Fibroblast of skin of left quadriceps (primary cell): ENCODE data around the gene RPL36AL.
A peak's percentile ranks its signal among the peaks of the same experiment; 100 is the strongest.
"Not testable (repeated sequence)": the region's sequence is repeated elsewhere in the genome, so short reads cannot be mapped to it uniquely, and the experiment has no call there.

Experiments
- DNase-seq, 2 experiments: peaks; one replicate each; pipeline ENCODE4 v3.0.0-alpha.2; 2013; ENCODE audit warnings: low read depth in 2 of 2

Gene RPL36AL

DNA sequence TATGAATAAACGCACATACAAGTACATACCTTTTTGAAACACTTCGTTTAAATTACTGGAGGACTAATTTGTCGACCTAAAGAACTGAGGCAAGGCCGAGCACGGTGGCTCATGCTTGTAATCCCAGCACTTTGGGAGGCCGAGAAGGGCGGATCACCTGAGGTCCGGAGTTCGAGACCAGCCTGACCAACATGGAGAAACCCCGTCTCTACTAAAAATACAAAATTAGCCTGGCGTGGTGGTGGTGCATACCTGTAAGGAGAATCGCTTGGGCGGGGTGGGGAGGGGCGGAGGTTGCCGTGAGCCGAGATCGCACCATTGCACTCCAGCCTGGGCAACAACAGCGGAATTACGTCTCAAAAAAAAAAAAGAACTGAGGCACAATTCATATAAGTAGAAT lies 1.2 kb downstream of the RPL36AL start:
- DNase-seq, result not testable (repeated sequence)

GRCh38 chr14:49617852-49618519 lies 2.4 kb downstream of the RPL36AL start:
- no peak for DNase-seq

GRCh38 chr14:49615776-49616175 lies 4.7 kb downstream of the RPL36AL start:
- no peak for DNase-seq

- DNase-seq, result no peak
Observed at GRCh38 chr14:49614196-49614595, 6.2 kb downstream of the RPL36AL start.

- no peak for DNase-seq
Observed at GRCh38 chr14:49612671-49613070, 7.8 kb downstream of the RPL36AL start.

GRCh38 chr14:49612251-49612650 lies 8.2 kb downstream of the RPL36AL start:
- no peak for DNase-seq

- no peak for DNase-seq
Observed at GRCh38 chr14:49607583-49607982, 12.8 kb downstream of the RPL36AL start.

DNA sequence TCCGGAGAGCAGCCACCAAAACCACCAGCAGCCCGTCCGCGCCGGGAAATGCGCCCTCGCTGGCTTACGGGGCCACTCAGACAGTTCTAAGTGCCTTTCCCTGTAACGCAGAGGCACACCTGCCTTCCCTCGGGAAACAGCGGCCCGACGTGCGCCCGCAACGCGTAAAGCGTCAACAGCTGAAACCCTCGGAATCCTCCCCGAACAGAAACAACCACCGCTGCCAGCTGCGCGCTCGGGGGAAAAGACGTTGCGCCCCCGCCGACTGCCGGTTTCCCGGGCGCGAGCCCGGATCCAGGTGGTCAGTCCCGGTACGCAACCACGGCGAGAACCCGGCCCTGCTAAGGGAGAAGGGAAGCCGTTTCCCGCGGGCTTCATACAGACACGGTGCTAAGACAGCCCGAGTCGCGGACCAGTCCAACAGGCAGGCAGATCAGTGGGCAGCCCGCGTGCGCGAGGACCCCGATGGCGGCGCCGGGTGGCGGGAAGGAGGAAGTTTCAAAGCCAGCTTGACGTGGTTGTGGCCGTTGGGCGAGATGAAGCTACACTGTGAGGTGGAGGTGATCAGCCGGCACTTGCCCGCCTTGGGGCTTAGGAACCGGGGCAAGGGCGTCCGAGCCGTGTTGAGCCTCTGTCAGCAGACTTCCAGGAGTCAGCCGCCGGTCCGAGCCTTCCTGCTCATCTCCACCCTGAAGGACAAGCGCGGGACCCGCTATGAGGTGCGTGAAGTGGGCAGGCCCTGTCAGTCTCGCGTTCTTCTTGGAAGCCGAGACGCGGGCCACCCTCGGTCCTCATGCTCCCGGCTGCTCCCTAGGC lies 21.7 kb downstream of the RPL36AL start, which contains the start of gene LRR1:
LRR1 (plus strand) TSS at position 456 of the 816 bp plus-strand sequence; CDS start at position 537, 81 bp downstream.
- DNase-seq, result peak; percentile 53 to 57

DNA sequence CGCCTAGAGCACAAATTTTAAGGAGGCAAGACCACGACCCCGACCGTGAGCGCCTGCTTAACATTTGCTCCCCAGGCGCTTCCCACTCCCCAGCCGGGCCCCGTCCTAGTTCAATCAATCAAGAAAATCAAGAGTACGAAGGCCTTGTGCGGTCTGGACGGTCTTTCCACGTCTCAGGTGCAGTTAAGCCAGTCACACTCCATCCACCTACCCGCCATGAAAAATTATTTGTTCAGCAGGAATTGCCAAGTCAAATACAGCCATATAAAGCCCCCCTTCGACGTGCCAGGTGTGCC lies 22.3 kb downstream of the RPL36AL start:
- DNase-seq, result no peak

DNA sequence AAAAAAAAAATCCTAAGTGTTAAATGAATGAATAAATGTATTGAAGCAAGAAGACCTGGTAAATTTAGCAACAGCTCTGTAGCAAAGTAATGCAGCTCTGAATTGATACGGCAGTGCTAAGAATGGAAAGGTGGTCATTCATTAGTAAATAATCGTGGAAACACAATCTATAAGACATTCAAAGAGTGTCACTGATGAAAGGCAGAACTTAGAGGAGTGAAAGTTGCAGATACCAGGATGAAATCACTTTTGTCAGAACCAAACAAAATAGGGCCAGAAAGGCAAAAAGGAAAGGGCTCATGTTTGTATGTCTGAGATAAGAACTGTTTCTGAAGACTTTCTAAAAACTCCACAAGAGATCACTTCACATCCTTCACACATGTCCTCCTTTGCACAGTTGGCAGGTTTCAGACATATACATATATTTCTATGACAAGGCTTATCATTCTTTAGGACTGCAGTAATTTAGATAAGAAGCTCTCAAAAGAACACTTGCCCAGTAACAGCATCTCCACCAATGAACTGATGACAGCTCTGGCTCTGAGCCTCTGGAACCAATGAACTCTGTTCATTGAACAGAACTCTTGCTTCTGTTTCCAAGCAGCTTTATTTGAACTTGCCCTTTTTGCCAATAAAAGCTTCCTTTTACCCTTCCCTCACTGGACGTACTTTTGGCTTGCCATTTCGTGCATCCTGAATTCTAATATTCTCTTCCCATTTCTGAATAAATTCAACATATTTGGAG lies 25.9 kb downstream of the RPL36AL start:
- DNase-seq, result no peak

DNA sequence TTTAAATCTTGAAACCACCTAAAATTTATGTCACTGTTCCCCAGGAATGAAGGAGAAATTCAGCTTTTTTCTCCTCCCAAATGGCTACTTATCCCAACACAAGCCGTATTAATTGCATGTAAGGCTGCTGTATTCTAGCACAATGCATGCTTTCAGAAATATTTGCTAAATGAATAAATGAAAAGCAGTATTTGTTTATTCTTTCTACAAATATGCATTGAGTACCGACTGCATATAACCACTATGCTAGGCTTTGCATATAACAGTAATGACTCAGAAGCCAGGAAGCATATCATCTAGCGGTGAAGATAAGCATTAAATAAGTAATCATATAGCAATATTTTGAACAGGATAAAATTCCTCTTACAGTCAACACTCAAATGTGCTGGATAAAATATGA lies 27.4 kb downstream of the RPL36AL start:
- DNase-seq, result peak; percentile 35 to 40

- no peak for DNase-seq
Observed at GRCh38 chr14:49589387-49589786, 31.0 kb downstream of the RPL36AL start.

DNA sequence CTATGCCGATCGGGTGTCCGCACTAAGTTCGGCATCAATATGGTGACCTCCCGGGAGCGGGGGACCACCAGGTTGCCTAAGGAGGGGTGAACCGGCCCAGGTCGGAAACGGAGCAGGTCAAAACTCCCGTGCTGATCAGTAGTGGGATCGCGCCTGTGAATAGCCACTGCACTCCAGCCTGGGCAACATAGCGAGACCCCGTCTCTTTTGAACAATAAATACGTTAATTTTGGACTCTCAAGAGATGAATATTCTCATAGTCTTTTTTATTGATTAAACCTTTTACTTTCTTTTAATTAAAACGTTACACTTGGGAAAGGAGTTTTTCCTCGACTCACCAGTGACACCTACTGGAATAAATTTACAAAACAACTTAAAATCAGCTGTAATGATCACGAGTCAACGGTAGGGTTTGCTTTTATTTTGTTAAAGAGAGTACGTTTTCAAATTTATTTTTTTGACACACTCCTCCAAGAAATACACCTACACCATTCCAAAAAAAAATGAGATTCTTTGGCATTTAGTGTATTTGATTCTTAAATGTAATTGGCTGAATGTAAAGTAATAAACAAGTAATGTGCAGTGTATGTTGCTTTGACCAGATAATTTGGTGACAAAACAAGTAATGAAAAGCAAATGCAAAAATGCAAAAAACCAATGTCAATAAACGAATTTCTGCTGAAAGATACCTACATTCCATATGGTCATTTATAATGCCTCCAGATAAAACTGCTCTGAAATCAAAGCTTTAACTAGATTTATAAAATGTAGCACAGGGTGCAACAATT lies 33.6 kb downstream of the RPL36AL start:
- DNase-seq, result peak; percentile 62 to 74

DNA sequence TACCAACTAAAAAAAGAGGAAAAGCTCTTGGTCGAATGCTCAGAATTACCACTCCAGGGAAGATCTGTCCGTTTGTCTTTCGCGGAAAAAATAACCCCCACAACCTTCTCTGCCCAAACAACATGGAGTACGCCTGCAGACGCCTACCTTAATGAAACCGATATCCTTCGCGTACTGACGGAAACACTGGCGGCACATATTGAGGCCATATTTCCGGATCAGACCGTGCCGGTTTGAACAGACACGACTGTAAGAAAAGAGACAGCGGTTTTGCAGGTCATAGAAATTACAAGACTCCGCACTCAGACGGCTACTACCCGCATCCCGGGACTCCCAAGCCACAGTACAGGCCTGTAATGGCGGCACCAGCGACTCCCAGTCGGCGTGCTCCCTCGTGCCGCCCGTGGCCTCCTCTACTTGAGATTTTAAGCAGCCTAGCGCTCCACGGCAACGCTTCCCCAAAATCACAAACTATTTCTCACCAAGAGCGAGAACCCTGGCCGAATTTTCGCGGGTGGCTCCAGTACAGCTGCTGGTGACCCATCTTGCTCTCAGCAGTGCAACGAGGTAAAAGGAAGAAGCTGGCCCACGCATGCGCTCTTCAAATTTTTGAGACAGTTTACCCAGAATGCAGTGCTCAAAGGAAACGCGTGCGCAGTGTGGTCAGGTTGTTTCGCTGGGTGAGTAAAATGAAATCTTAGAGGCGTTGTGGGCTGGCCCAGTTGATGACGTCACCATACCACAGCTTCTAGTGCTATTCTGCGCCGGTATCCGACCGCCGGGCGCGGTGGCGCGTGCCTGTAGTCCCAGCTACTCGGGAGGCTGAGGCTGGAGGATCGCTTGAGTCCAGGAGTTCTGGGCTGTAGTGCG lies 34.4 kb downstream of the RPL36AL start, which contains the start of gene RPS29:
RPS29 (minus strand) TSS at position 578 of the 870 bp plus-strand sequence; CDS start at position 544, 34 bp downstream.
- peak; percentile 99 for DNase-seq

DNA sequence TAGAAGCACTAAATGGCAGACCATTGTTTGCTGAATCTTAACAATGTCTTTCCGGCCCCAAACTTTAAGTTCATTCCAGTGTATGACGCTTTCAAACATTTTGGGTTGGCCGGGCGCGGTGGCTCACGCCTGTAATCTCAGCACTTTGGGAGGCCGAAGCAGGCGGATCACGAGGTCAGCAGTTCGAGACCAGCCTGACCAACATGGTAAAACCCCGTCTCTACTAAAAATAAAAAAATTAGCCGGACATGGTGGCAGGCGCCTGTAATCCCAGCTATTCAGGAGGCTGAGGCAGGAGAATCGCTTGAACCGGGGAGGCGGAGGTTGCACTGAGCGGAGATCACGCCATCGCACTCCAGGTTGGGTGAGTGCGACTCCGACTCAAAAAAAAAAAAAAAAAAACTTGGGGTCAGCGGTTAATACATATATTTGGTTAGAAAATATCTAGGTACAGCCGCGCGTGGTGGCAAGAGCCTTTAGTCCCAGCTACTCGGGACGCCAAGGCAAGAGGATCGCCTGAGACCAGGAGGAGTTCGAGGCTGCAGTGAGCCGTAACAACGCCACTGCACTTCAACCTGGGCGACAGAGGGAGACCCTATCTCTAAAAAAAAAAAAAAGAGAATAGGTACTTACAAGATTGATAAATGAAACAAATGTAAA lies 35.3 kb downstream of the RPL36AL start:
- DNase-seq, result not testable (repeated sequence)

DNA sequence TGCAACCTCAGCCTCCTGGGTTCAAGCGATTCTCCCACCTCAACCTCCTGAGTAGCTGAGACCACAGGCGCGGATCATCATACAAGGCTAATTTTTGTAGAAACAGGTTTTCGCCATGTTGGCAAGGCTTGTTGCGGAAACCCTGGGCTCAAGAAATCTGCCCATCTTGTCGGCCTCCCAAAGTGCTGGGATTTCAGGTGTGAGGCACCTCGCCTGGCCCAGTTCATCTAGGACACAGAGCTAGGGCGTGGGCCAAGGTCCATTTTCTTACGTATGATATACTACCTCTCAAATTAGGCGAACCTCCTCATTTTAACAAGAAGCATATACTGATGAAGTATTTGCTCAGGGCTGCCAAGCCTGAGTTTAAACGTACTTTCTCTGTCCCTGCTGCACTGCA lies 36.4 kb downstream of the RPL36AL start:
- no peak for DNase-seq

- DNase-seq, result no peak
Observed at GRCh38 chr14:49583629-49584028, 36.8 kb downstream of the RPL36AL start.

DNA sequence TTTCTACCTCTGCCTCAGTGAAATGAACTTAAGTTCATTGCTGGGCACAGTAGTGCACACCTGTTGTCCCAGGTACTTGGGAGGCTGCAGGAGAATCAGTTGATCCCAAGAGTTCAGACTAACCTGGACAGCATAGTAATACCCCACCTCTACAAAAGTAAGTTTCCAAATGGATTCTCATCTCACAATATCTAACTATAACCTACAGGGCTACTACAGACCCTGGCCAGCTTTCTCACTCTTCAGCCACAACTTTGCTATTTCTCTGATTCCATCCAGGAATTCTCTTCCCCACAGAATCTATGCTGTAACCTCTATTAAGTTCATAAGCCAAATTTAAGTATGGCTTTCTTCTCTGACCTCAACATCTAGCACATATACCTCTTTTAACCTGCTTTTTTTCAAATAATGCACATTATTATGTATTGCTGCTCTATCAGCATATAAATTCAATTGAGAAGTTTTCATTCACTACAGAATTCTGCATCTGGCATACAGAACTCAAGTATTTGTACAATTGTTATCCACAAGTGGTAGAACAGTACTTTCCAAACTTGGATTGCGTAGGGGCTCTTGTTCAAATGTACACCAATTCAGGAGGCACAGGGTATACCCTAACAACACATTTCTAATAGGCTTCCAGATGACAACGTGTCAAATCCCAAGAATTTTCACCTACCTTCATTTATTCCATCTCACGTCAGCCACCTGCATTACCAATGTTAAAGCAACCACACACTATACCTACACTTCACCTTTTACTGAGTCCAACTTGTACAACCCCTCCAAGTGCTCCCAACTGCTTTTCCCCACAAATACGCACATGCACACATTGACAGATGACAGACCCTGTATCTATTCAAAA lies 38.1 kb downstream of the RPL36AL start:
- DNase-seq, result no peak
